ENCODE measurements around the gene MARVELD2.

DNA sequence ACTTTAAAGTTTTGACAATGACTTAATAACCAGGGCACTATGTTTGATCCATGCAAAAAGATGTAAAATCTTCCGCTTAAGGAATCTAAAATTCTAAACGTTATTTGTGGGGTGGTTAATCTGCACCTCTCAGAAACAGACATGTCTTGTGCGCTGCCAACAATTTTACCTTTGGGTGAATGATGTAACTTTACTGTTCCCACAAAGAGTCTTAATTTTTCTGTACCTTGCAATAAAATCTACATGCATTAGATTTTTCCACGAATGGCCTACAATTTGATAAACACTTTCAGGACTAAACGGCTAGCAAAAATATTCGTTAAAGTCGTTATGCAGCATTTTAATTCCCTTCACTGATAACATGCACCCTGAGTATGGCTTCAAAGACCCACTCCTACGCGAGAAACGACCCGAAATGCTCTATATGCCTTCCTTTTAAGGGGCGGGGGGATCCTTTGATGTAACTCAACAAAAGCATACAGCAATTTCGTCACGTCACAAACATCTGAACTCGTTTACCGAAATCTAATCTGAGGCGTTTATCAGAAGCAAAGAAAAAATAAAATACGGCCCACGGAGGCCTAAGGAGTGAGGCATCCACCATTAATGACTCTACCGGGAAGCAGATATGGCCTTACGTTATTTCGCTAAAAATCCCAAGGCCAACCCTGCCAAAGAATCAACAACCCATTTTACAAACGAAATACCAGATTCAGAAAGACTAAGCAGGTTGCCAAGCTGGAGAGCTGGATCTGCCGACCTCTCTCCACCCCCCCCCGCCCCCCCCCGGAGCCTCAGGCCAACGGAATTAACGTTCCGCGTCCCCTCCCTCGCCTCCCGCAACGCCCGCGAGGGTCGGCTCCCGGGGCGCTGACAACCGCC, 46.2 kb upstream of the MARVELD2 start:
- TF ChIP-seq GATA3 (IDR thresholded peaks at IDR 0.05; ENCODE audit: low read depth, low read length), result no peak
- no peak for TF ChIP-seq GATA2 (IDR thresholded peaks at IDR 0.05; ENCODE audit: low read depth, low read length)

All from SH-SY5Y (cell line).